K562 (cell line): ENCODE data around the gene RBKS. TPM values are rescaled to one million over a fixed set of nuclear protein-coding genes. Genes with fewer than 3 reads are reported as not detected.

ENCODE experiments used
- CXXC5 ChIP-seq: fragments of 250-450 bp; sonication (Bioruptor Pico); IDR thresholded peaks from 2 replicates; pipeline ENCODE4 v1.8.0; 2022; ENCODE audit warnings: inconsistent platforms, mild to moderate bottlenecking, moderate library complexity
- ESRRA ChIP-seq: fragments of 450-650 bp; IDR thresholded peaks from 2 replicates; pipeline ENCODE4 v1.6.1; 2014; ENCODE audit warnings: low read depth, mild to moderate bottlenecking, moderate library complexity, borderline replicate concordance
- NFATC3 ChIP-seq: fragments of 450-650 bp; IDR thresholded peaks from 2 replicates; pipeline ENCODE4 v1.6.1; 2017; ENCODE audit warnings: mild to moderate bottlenecking
- OTX1 ChIP-seq: fragments of 450-650 bp; formaldehyde crosslinking; IDR thresholded peaks from 2 replicates; pipeline ENCODE4 v1.4.0; 2022; ENCODE audit warnings: mild to moderate bottlenecking
- RHOXF2B ChIP-seq: fragments of 250-450 bp; sonication (Bioruptor Pico); conservative IDR thresholded peaks from 2 replicates; pipeline ENCODE4 v1.5.1; 2021
- XRCC5 ChIP-seq: fragments of 200-400 bp; formaldehyde crosslinking; IDR thresholded peaks from 2 replicates; pipeline ENCODE4 v1.6.1; 2017; ENCODE audit warnings: low read depth, mild to moderate bottlenecking, low read length
- YBX1 ChIP-seq: fragments of 450-650 bp; IDR thresholded peaks from 2 replicates; pipeline ENCODE4 v1.7.1; 2016; ENCODE audit warnings: mild to moderate bottlenecking
- ZKSCAN1 ChIP-seq: fragments of 150-350 bp; IDR thresholded peaks from 2 replicates; pipeline ENCODE4 v1.6.1; 2016; ENCODE audit warnings: low read depth, low read length
- ZNF354B ChIP-seq: fragments of 250-450 bp; sonication (Bioruptor Pico); IDR thresholded peaks from 2 replicates; pipeline ENCODE4 v1.4.0; 2020
- polyA plus RNA-seq, 8 experiments: library from polyadenylated mRNA; depleted of rRNA in 4 of 8; stranded (reverse) in 5 of 8; unstranded in 3 of 8; fragments of >200 nt; fragmentation: Nextera tagmentation in 2 of 8; fragmentation: Illumina TruSeq in 1 of 8; extraction: Ambion mirVana in 2 of 8; extraction: Trizol in 1 of 8; gene quantifications; 2 replicates each; pipeline versions ENCODE4 v1.2.1 to v1.2.3, GENCODE V29; 2011 to 2014; ENCODE audit warnings: inconsistent platforms in 1 of 8, missing spikeins in 1 of 8
- total RNA-seq, 7 experiments: library from RNA; depleted of rRNA in 6 of 7; stranded (reverse); fragments of >200 nt in 6 of 7; fragmentation: Illumina TruSeq in 2 of 7; extraction: Trizol in 2 of 7; gene quantifications; 2 replicates each; pipeline versions ENCODE4 v1.2.1 to v1.2.3, GENCODE V29; 2011 to 2021; ENCODE audit warnings: low replicate concordance in 1 of 7
- TF ChIP-seq, protein P1 (sequence below), 2 experiments: IDR thresholded peaks; 2 replicates each; pipeline ENCODE4 v1.6.1; 2011; ENCODE audit warnings: borderline replicate concordance in 1 of 2, control low read depth in 1 of 2, low read depth in 1 of 2, low read length in 1 of 2, mild to moderate bottlenecking in 1 of 2, mixed read lengths in 1 of 2, moderate library complexity in 1 of 2; ENCODE audit not compliant: insufficient read depth in 1 of 2, insufficient read length in 1 of 2, poor library complexity in 1 of 2, severe bottlenecking in 1 of 2; ENCODE audit errors: extremely low read depth in 1 of 2
- TF ChIP-seq, protein P2 (sequence below): sonication (generic); formaldehyde crosslinking; IDR thresholded peaks from 2 replicates; pipeline ENCODE4 v1.8.1; 2023; ENCODE audit warnings: mild to moderate bottlenecking, missing genetic modification reagents, moderate library complexity
- TF ChIP-seq, protein P3 (sequence below): fragments of 250-450 bp; sonication (Bioruptor Pico); IDR thresholded peaks from 2 replicates; pipeline ENCODE4 v1.5.0; 2021; ENCODE audit warnings: mild to moderate bottlenecking, borderline replicate concordance
- TF ChIP-seq, protein P4 (sequence below): fragments of 250-450 bp; sonication (Bioruptor Pico); IDR thresholded peaks from 2 replicates; pipeline ENCODE4 v1.4.0; 2020
- TF ChIP-seq, protein P5 (sequence below): fragments of 450-650 bp; IDR thresholded peaks from 2 replicates; pipeline ENCODE4 v1.6.1; 2016; ENCODE audit warnings: borderline replicate concordance

RBKS gene
- total and polyA plus RNA-seq, 9 of the 15 experiments (the other 6 are each of a cell fraction or from before 2014, with no cell fraction given) = 0.06 to 0.39 (median 0.19) TPM

DNA sequence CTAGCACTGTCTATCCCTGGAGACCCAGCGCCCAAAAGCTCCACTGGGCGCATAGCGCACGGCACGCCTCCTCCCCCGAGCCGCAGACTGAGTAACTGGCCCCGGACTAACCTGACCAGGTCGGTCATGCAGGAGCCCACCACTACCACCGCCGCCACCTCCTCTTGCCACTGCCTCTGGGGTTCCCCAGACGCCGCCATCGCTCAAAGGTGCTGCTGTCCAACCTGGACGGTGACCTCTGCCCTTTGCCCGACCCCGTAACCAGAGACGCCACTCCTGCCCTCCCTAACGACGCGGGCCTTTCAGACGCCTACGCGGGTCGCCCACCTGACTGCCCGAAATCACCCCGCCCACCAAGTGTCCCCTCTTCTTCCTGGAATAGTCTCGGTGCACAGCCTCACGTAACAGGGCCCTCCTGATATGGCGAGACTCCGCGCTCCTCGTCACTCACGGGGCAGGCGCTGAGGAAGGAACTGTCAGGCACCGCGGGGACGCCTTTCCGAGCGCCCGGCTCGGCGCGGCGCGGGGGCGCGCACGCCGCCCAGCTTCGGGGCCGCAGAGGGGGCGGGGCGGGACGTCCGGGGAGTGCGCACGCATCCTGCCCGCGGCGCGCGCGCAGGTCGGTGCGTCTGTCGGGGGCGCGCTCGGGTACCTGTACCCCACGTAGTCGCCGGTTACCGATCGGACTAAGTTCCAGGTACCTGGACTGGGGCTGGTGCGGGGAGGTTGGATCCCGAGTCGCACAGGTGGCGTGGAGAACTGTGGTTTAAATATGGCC, at the start of gene RBKS, which contains the start of gene BABAM2 (continued):
- TF ChIP-seq, protein P1, sequence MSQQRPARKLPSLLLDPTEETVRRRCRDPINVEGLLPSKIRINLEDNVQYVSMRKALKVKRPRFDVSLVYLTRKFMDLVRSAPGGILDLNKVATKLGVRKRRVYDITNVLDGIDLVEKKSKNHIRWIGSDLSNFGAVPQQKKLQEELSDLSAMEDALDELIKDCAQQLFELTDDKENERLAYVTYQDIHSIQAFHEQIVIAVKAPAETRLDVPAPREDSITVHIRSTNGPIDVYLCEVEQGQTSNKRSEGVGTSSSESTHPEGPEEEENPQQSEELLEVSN (IDR thresholded peaks at IDR 0.05; ENCODE audit: borderline replicate concordance in 1 of 2, extremely low read depth in 1 of 2, insufficient read depth in 1 of 2, insufficient read length in 1 of 2, low read depth in 1 of 2, low read length in 1 of 2, poor library complexity in 1 of 2, severe bottlenecking in 1 of 2) = peak in 1 of 2 experiments; percentile 70
- TF ChIP-seq YBX1 (no peak), RHOXF2B (CRISPR knock-in tag) (no peak), NFATC3 (no peak), XRCC5 (peak; percentile 32; the same call in 1 of the 2 replicates), CXXC5 (CRISPR knock-in tag) (peak; percentile 88), ZKSCAN1 (no peak), ESRRA (peak; percentile 52), OTX1 (CRISPR knock-in tag) (peak; percentile 44; the same call in 1 of the 2 replicates), ZNF354B (no peak)
- TF ChIP-seq, protein P2, sequence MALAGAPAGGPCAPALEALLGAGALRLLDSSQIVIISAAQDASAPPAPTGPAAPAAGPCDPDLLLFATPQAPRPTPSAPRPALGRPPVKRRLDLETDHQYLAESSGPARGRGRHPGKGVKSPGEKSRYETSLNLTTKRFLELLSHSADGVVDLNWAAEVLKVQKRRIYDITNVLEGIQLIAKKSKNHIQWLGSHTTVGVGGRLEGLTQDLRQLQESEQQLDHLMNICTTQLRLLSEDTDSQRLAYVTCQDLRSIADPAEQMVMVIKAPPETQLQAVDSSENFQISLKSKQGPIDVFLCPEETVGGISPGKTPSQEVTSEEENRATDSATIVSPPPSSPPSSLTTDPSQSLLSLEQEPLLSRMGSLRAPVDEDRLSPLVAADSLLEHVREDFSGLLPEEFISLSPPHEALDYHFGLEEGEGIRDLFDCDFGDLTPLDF = no peak
- TF ChIP-seq, protein P3, sequence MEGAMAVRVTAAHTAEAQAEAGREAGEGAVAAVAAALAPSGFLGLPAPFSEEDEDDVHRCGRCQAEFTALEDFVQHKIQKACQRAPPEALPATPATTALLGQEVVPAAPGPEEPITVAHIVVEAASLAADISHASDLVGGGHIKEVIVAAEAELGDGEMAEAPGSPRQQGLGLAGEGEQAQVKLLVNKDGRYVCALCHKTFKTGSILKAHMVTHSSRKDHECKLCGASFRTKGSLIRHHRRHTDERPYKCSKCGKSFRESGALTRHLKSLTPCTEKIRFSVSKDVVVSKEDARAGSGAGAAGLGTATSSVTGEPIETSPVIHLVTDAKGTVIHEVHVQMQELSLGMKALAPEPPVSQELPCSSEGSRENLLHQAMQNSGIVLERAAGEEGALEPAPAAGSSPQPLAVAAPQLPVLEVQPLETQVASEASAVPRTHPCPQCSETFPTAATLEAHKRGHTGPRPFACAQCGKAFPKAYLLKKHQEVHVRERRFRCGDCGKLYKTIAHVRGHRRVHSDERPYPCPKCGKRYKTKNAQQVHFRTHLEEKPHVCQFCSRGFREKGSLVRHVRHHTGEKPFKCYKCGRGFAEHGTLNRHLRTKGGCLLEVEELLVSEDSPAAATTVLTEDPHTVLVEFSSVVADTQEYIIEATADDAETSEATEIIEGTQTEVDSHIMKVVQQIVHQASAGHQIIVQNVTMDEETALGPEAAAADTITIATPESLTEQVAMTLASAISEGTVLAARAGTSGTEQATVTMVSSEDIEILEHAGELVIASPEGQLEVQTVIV (CRISPR knock-in tag) = no peak
- TF ChIP-seq, protein P4, sequence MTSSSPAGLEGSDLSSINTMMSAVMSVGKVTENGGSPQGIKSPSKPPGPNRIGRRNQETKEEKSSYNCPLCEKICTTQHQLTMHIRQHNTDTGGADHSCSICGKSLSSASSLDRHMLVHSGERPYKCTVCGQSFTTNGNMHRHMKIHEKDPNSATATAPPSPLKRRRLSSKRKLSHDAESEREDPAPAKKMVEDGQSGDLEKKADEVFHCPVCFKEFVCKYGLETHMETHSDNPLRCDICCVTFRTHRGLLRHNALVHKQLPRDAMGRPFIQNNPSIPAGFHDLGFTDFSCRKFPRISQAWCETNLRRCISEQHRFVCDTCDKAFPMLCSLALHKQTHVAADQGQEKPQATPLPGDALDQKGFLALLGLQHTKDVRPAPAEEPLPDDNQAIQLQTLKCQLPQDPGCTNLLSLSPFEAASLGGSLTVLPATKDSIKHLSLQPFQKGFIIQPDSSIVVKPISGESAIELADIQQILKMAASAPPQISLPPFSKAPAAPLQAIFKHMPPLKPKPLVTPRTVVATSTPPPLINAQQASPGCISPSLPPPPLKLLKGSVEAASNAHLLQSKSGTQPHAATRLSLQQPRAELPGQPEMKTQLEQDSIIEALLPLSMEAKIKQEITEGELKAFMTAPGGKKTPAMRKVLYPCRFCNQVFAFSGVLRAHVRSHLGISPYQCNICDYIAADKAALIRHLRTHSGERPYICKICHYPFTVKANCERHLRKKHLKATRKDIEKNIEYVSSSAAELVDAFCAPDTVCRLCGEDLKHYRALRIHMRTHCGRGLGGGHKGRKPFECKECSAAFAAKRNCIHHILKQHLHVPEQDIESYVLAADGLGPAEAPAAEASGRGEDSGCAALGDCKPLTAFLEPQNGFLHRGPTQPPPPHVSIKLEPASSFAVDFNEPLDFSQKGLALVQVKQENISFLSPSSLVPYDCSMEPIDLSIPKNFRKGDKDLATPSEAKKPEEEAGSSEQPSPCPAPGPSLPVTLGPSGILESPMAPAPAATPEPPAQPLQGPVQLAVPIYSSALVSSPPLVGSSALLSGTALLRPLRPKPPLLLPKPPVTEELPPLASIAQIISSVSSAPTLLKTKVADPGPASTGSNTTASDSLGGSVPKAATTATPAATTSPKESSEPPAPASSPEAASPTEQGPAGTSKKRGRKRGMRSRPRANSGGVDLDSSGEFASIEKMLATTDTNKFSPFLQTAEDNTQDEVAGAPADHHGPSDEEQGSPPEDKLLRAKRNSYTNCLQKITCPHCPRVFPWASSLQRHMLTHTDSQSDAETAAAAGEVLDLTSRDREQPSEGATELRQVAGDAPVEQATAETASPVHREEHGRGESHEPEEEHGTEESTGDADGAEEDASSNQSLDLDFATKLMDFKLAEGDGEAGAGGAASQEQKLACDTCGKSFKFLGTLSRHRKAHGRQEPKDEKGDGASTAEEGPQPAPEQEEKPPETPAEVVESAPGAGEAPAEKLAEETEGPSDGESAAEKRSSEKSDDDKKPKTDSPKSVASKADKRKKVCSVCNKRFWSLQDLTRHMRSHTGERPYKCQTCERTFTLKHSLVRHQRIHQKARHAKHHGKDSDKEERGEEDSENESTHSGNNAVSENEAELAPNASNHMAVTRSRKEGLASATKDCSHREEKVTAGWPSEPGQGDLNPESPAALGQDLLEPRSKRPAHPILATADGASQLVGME (CRISPR knock-in tag) = no peak
- TF ChIP-seq, protein P5, sequence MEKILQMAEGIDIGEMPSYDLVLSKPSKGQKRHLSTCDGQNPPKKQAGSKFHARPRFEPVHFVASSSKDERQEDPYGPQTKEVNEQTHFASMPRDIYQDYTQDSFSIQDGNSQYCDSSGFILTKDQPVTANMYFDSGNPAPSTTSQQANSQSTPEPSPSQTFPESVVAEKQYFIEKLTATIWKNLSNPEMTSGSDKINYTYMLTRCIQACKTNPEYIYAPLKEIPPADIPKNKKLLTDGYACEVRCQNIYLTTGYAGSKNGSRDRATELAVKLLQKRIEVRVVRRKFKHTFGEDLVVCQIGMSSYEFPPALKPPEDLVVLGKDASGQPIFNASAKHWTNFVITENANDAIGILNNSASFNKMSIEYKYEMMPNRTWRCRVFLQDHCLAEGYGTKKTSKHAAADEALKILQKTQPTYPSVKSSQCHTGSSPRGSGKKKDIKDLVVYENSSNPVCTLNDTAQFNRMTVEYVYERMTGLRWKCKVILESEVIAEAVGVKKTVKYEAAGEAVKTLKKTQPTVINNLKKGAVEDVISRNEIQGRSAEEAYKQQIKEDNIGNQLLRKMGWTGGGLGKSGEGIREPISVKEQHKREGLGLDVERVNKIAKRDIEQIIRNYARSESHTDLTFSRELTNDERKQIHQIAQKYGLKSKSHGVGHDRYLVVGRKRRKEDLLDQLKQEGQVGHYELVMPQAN = peak; percentile 98
